Measurements from ENCODE around the gene PCDHGB2.

- TF ChIP-seq EZH2 (IDR thresholded peaks at IDR 0.05; ENCODE audit: low read length, unreplicated experiment): no peak
- TF ChIP-seq, protein P1, sequence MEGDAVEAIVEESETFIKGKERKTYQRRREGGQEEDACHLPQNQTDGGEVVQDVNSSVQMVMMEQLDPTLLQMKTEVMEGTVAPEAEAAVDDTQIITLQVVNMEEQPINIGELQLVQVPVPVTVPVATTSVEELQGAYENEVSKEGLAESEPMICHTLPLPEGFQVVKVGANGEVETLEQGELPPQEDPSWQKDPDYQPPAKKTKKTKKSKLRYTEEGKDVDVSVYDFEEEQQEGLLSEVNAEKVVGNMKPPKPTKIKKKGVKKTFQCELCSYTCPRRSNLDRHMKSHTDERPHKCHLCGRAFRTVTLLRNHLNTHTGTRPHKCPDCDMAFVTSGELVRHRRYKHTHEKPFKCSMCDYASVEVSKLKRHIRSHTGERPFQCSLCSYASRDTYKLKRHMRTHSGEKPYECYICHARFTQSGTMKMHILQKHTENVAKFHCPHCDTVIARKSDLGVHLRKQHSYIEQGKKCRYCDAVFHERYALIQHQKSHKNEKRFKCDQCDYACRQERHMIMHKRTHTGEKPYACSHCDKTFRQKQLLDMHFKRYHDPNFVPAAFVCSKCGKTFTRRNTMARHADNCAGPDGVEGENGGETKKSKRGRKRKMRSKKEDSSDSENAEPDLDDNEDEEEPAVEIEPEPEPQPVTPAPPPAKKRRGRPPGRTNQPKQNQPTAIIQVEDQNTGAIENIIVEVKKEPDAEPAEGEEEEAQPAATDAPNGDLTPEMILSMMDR (conservative IDR thresholded peaks at IDR 0.05; ENCODE audit: low read depth, low read length): no peak
Observed at GRCh38 chr5:141356133-141356532, 3.7 kb upstream of the PCDHGB2 start.
